Gastroesophageal sphincter (tissue), 3 donors: ENCODE results near the gene SNED1.

Source experiments
- POLR2A ChIP-seq, 2 donors: fragments of 450-650 bp; IDR thresholded peaks; one replicate each; pipeline ENCODE4 v1.6.1; 2017; ENCODE audit warnings: antibody characterized with exemption in 2 of 2, mild to moderate bottlenecking in 2 of 2, moderate library complexity in 1 of 2
- TF ChIP-seq, protein P1 (sequence below), 4 experiments: fragments of 200-600 bp in 2 of 4; fragments of 450-650 bp in 2 of 4; sonication (generic) in 1 of 4; IDR thresholded peaks; one replicate each; pipeline ENCODE4 v1.5.1; 2017 to 2019; ENCODE audit warnings: antibody characterized with exemption in 4 of 4, mild to moderate bottlenecking in 2 of 4, moderate library complexity in 2 of 4

DNA sequence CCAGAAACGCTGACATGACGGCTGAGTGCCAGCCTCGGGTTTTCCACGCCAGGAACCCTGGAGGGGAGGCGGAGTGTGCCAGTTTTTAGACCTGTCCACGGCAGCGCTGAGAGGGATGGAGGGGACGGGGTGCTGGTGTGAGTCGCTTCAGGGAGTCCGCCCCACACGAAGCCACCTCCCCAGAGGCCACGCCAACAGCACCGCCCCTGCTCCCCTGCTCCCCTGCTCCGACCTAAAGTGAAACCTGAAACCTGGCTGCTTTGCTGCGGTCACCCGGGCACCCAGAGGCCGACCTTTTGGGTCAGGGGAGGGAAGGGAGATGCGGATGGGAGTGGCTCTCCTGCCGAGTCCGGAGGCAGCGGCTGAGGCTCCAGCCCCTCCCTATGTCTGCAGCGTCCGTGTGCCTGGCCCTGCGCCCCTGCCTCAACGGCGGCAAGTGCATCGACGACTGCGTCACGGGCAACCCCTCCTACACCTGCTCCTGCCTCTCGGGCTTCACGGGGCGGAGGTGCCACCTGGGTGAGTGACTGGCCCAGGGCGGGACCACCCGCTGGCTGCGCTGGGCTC lies 38.1 kb downstream of the SNED1 start:
- TF ChIP-seq, protein P1, sequence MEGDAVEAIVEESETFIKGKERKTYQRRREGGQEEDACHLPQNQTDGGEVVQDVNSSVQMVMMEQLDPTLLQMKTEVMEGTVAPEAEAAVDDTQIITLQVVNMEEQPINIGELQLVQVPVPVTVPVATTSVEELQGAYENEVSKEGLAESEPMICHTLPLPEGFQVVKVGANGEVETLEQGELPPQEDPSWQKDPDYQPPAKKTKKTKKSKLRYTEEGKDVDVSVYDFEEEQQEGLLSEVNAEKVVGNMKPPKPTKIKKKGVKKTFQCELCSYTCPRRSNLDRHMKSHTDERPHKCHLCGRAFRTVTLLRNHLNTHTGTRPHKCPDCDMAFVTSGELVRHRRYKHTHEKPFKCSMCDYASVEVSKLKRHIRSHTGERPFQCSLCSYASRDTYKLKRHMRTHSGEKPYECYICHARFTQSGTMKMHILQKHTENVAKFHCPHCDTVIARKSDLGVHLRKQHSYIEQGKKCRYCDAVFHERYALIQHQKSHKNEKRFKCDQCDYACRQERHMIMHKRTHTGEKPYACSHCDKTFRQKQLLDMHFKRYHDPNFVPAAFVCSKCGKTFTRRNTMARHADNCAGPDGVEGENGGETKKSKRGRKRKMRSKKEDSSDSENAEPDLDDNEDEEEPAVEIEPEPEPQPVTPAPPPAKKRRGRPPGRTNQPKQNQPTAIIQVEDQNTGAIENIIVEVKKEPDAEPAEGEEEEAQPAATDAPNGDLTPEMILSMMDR (IDR thresholded peaks at IDR 0.05) = no peak
- no peak for TF ChIP-seq POLR2A (IDR thresholded peaks at IDR 0.05)
